ENCODE measurements around the gene NUBP2.

DNA sequence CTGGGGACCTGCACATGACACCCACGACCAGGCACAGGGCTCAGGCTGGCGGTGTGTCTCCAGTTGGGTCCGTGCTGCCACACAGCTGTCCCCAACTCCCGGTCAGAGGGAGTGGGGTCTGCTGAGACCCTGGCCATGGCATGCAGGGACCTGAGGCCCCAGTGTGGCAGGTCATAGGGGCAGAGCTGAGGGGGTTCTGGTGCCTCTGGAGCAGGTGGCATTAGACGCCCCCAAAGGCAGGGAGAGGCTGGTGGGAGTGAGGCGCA lies 4.2 kb downstream of the NUBP2 start:
- TF ChIP-seq CTCF (conservative IDR thresholded peaks at IDR 0.05; ENCODE audit: low read length), result no peak
- TF ChIP-seq EZH2phosphoT487 (IDR thresholded peaks at IDR 0.05; ENCODE audit: borderline replicate concordance), result no peak
